SK-N-SH treated with all-trans-retinoic acid at 6 μM for 48 hours (cell line): Measurements from ENCODE around the gene BPIFB2.

Source experiments
- ATAC-seq: fragments of 200-7000 bp; cut with Tn5 transposase; 3 replicates; pipeline ENCODE4 v1.9.1; 2020; ENCODE audit warnings: mild to moderate bottlenecking, moderate library complexity
- ARNTL ChIP-seq: fragments of 450-650 bp; formaldehyde crosslinking; IDR thresholded peaks from 2 replicates; pipeline ENCODE4 v1.5.0; 2020; ENCODE audit warnings: low read depth, mild to moderate bottlenecking, moderate library complexity, borderline replicate concordance
- CSDC2 ChIP-seq: fragments of 250-450 bp; sonication (Bioruptor Pico); IDR thresholded peaks from 2 replicates; pipeline ENCODE4 v1.5.0; 2020; ENCODE audit warnings: mild to moderate bottlenecking, moderate library complexity
- ESRRG ChIP-seq: fragments of 250-450 bp; sonication (Bioruptor Pico); IDR thresholded peaks from 2 replicates; pipeline ENCODE4 v1.6.1; 2021; ENCODE audit warnings: mild to moderate bottlenecking
- GLIS3 ChIP-seq: fragments of 250-450 bp; sonication (Bioruptor Pico); IDR thresholded peaks from 2 replicates; pipeline ENCODE4 v1.5.0; 2020; ENCODE audit warnings: mild to moderate bottlenecking, moderate library complexity
- ISL1 ChIP-seq: fragments of 250-450 bp; sonication (Bioruptor Pico); IDR thresholded peaks from 2 replicates; pipeline ENCODE4 v2.1.2; 2022; ENCODE audit warnings: mild to moderate bottlenecking, moderate library complexity
- OSR1 ChIP-seq: fragments of 250-450 bp; sonication (Bioruptor Pico); IDR thresholded peaks from 2 replicates; pipeline ENCODE4 v1.8.0; 2022; ENCODE audit warnings: moderate library complexity, mild to moderate bottlenecking, inconsistent platforms
- PPARA ChIP-seq: fragments of 250-450 bp; sonication (Bioruptor Pico); IDR thresholded peaks from 2 replicates; pipeline ENCODE4 v1.5.0; 2020; ENCODE audit warnings: mild to moderate bottlenecking, borderline replicate concordance
- SNAI2 ChIP-seq: fragments of 250-450 bp; sonication (Bioruptor Pico); IDR thresholded peaks from 2 replicates; pipeline ENCODE4 v1.5.0; 2020; ENCODE audit warnings: mild to moderate bottlenecking, moderate library complexity
- TCF4 ChIP-seq: fragments of 250-450 bp; sonication (Bioruptor Pico); IDR thresholded peaks from 2 replicates; pipeline ENCODE4 v1.8.0; 2021; ENCODE audit warnings: mild to moderate bottlenecking, moderate library complexity, borderline replicate concordance
- TOX ChIP-seq: fragments of 250-450 bp; sonication (Bioruptor Pico); IDR thresholded peaks from 2 replicates; pipeline ENCODE4 v1.8.0; 2021; ENCODE audit warnings: mild to moderate bottlenecking, moderate library complexity, borderline replicate concordance
- ZC3H10 ChIP-seq: fragments of 250-450 bp; sonication (Bioruptor Pico); IDR thresholded peaks from 2 replicates; pipeline ENCODE4 v1.5.1; 2021; ENCODE audit warnings: mild to moderate bottlenecking, moderate library complexity
- ZFP3 ChIP-seq: fragments of 250-450 bp; sonication (Bioruptor Pico); IDR thresholded peaks from 2 replicates; pipeline ENCODE4 v1.5.0; 2020; ENCODE audit warnings: mild to moderate bottlenecking, moderate library complexity
- ZFP30 ChIP-seq: fragments of 450-650 bp; formaldehyde crosslinking; IDR thresholded peaks from 2 replicates; pipeline ENCODE4 v1.5.0; 2022; ENCODE audit warnings: mild to moderate bottlenecking, moderate library complexity
- ZNF565 ChIP-seq: fragments of 450-650 bp; formaldehyde crosslinking; conservative IDR thresholded peaks from 2 replicates; pipeline ENCODE4 v1.5.0; 2020; ENCODE audit warnings: low read depth, mild to moderate bottlenecking, moderate library complexity
- ZNF70 ChIP-seq: fragments of 450-650 bp; formaldehyde crosslinking; IDR thresholded peaks from 2 replicates; pipeline ENCODE4 v1.5.0; 2020; ENCODE audit warnings: mild to moderate bottlenecking, moderate library complexity
- ZNF8 ChIP-seq: fragments of 450-650 bp; formaldehyde crosslinking; IDR thresholded peaks from 2 replicates; pipeline ENCODE4 v1.5.0; 2020; ENCODE audit warnings: mild to moderate bottlenecking, moderate library complexity
- TF ChIP-seq, protein P1 (sequence below): fragments of 250-450 bp; sonication (Bioruptor Pico); IDR thresholded peaks from 2 replicates; pipeline ENCODE4 v1.5.1; 2020; ENCODE audit warnings: low read depth, mild to moderate bottlenecking, moderate library complexity
- TF ChIP-seq, protein P2 (sequence below): fragments of 250-450 bp; sonication (Bioruptor Pico); IDR thresholded peaks from 2 replicates; pipeline ENCODE4 v1.8.0; 2021; ENCODE audit warnings: low read depth, mild to moderate bottlenecking, moderate library complexity, borderline replicate concordance
- TF ChIP-seq, protein P3 (sequence below): fragments of 250-450 bp; sonication (Bioruptor Pico); IDR thresholded peaks from 2 replicates; pipeline ENCODE4 v1.8.0; 2020; ENCODE audit warnings: mild to moderate bottlenecking, moderate library complexity, borderline replicate concordance
- TF ChIP-seq, protein P4 (sequence below): fragments of 250-450 bp; sonication (Bioruptor Pico); IDR thresholded peaks from 2 replicates; pipeline ENCODE4 v1.5.0; 2020; ENCODE audit warnings: mild to moderate bottlenecking, moderate library complexity
- TF ChIP-seq, protein P5 (sequence below): fragments of 250-450 bp; sonication (Bioruptor Pico); IDR thresholded peaks from 2 replicates; pipeline ENCODE4 v1.5.1; 2021; ENCODE audit warnings: mild to moderate bottlenecking, moderate library complexity

BPIFB2 gene

DNA sequence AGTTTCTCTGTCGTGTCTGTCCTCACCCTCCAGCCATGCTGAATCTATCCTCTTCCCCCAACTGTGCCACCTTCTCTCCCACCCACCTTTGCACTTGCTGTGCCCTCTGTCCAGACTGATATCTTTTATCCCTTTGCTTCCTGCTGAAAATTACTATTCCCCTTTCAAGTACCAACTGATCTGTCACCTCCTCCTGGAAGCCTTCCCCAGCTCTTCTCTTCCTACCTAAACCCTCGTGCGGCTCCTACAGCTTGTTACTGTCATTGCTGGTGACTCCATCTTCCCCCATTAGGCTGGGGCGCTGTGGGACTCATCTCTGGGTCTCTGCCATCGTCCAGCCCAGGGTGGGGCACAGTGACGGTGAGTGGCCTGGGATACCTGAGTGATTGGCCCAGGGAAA lies 25.1 kb downstream of the BPIFB2 start (continued):
- TF ChIP-seq, protein P1, sequence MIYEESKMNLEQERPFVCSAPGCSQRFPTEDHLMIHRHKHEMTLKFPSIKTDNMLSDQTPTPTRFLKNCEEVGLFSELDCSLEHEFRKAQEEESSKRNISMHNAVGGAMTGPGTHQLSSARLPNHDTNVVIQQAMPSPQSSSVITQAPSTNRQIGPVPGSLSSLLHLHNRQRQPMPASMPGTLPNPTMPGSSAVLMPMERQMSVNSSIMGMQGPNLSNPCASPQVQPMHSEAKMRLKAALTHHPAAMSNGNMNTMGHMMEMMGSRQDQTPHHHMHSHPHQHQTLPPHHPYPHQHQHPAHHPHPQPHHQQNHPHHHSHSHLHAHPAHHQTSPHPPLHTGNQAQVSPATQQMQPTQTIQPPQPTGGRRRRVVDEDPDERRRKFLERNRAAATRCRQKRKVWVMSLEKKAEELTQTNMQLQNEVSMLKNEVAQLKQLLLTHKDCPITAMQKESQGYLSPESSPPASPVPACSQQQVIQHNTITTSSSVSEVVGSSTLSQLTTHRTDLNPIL (CRISPR knock-in tag), result no peak
- TF ChIP-seq ZNF565 (CRISPR knock-in tag) (no peak), TCF4 (CRISPR knock-in tag) (no peak), ZFP30 (CRISPR knock-in tag) (no peak), ZC3H10 (no peak), ZFP3 (no peak), ESRRG (CRISPR knock-in tag) (no peak), SNAI2 (CRISPR knock-in tag) (no peak), GLIS3 (CRISPR knock-in tag) (no peak), TOX (CRISPR knock-in tag) (no peak), PPARA (CRISPR knock-in tag) (no peak)

DNA sequence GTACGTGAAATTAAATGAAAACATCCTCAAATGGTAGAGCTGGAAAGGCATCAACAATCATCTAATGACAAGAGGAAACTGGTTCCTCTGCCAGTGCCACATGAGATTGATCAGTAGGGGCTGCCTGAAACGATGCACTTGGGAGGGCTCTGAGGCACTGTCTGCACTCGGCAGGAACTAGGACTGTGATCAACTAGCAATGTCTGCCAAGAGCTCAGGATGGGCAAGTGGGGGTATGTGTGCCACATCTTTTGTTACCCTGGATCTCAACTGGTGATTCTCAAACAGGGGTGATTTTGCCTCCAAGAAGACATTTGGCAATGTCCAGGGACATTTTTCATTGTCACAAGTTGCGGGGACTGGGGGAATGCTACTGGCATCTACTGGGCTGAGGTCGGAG lies 25.9 kb downstream of the BPIFB2 start:
- TF ChIP-seq CSDC2 (CRISPR knock-in tag), result no peak
- TF ChIP-seq, protein P1 (CRISPR knock-in tag), result no peak
- no peak for TF ChIP-seq ISL1 (CRISPR knock-in tag)
- no peak for TF ChIP-seq PPARA (CRISPR knock-in tag)
- no peak for TF ChIP-seq ZNF70 (CRISPR knock-in tag)
- TF ChIP-seq, protein P2, sequence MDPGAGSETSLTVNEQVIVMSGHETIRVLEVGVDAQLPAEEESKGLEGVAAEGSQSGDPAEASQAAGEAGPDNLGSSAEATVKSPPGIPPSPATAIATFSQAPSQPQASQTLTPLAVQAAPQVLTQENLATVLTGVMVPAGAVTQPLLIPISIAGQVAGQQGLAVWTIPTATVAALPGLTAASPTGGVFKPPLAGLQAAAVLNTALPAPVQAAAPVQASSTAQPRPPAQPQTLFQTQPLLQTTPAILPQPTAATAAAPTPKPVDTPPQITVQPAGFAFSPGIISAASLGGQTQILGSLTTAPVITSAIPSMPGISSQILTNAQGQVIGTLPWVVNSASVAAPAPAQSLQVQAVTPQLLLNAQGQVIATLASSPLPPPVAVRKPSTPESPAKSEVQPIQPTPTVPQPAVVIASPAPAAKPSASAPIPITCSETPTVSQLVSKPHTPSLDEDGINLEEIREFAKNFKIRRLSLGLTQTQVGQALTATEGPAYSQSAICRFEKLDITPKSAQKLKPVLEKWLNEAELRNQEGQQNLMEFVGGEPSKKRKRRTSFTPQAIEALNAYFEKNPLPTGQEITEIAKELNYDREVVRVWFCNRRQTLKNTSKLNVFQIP (CRISPR knock-in tag), result no peak
- TF ChIP-seq ZNF565 (CRISPR knock-in tag), result no peak
- TF ChIP-seq SNAI2 (CRISPR knock-in tag), result no peak
- TF ChIP-seq, protein P3, sequence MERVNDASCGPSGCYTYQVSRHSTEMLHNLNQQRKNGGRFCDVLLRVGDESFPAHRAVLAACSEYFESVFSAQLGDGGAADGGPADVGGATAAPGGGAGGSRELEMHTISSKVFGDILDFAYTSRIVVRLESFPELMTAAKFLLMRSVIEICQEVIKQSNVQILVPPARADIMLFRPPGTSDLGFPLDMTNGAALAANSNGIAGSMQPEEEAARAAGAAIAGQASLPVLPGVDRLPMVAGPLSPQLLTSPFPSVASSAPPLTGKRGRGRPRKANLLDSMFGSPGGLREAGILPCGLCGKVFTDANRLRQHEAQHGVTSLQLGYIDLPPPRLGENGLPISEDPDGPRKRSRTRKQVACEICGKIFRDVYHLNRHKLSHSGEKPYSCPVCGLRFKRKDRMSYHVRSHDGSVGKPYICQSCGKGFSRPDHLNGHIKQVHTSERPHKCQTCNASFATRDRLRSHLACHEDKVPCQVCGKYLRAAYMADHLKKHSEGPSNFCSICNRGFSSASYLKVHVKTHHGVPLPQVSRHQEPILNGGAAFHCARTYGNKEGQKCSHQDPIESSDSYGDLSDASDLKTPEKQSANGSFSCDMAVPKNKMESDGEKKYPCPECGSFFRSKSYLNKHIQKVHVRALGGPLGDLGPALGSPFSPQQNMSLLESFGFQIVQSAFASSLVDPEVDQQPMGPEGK, result no peak
- TF ChIP-seq, protein P4, sequence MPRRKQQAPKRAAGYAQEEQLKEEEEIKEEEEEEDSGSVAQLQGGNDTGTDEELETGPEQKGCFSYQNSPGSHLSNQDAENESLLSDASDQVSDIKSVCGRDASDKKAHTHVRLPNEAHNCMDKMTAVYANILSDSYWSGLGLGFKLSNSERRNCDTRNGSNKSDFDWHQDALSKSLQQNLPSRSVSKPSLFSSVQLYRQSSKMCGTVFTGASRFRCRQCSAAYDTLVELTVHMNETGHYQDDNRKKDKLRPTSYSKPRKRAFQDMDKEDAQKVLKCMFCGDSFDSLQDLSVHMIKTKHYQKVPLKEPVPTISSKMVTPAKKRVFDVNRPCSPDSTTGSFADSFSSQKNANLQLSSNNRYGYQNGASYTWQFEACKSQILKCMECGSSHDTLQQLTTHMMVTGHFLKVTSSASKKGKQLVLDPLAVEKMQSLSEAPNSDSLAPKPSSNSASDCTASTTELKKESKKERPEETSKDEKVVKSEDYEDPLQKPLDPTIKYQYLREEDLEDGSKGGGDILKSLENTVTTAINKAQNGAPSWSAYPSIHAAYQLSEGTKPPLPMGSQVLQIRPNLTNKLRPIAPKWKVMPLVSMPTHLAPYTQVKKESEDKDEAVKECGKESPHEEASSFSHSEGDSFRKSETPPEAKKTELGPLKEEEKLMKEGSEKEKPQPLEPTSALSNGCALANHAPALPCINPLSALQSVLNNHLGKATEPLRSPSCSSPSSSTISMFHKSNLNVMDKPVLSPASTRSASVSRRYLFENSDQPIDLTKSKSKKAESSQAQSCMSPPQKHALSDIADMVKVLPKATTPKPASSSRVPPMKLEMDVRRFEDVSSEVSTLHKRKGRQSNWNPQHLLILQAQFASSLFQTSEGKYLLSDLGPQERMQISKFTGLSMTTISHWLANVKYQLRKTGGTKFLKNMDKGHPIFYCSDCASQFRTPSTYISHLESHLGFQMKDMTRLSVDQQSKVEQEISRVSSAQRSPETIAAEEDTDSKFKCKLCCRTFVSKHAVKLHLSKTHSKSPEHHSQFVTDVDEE (CRISPR knock-in tag), result no peak
- no peak for TF ChIP-seq OSR1 (CRISPR knock-in tag)
- TF ChIP-seq ZNF8 (CRISPR knock-in tag), result no peak
- no peak for TF ChIP-seq ZFP30 (CRISPR knock-in tag)
- TF ChIP-seq, protein P5, sequence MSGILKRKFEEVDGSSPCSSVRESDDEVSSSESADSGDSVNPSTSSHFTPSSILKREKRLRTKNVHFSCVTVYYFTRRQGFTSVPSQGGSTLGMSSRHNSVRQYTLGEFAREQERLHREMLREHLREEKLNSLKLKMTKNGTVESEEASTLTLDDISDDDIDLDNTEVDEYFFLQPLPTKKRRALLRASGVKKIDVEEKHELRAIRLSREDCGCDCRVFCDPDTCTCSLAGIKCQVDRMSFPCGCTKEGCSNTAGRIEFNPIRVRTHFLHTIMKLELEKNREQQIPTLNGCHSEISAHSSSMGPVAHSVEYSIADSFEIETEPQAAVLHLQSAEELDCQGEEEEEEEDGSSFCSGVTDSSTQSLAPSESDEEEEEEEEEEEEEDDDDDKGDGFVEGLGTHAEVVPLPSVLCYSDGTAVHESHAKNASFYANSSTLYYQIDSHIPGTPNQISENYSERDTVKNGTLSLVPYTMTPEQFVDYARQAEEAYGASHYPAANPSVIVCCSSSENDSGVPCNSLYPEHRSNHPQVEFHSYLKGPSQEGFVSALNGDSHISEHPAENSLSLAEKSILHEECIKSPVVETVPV (CRISPR knock-in tag), result no peak
- no peak for TF ChIP-seq ESRRG (CRISPR knock-in tag)
- TF ChIP-seq TCF4 (CRISPR knock-in tag), result no peak
- ATAC-seq, result no peak

DNA sequence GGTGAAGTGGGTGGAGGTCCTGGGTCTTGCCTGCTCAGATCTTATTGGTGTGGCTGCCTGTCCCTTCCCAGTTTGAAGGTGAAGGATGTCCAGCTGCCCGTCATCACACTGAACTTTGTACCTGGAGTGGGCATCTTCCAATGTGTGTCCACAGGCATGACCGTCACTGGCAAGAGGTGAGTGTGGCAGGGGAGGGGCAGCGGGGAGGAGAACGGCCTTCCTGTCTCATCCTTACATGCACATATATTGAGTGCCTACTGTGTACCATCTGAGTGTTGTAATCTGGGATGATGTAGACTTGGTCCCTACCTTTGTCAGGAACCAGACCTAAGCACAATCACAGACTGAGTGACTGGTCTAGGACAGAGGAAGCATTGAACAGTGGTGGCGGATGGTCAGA lies 26.6 kb downstream of the BPIFB2 start:
- ATAC-seq, result no peak
- TF ChIP-seq ARNTL (CRISPR knock-in tag) (no peak), ZNF565 (CRISPR knock-in tag) (no peak), TCF4 (CRISPR knock-in tag) (no peak), ESRRG (CRISPR knock-in tag) (no peak), CSDC2 (CRISPR knock-in tag) (no peak), ZNF70 (CRISPR knock-in tag) (no peak), ZC3H10 (no peak)
- TF ChIP-seq, protein P4 (CRISPR knock-in tag), result no peak
- TF ChIP-seq, protein P5 (CRISPR knock-in tag), result no peak
